Heart left ventricle (tissue), 16 donors: ENCODE results near the gene RPS19. TPM values are rescaled to one million over a fixed set of nuclear protein-coding genes. Genes with fewer than 3 reads are reported as not detected.

ENCODE experiments used
- ATAC-seq, 4 donors: fragments of 200-7000 bp; cut with Tn5 transposase; one replicate each; pipeline ENCODE4 v1.9.1; 2020 to 2022; ENCODE audit warnings: moderate library complexity in 4 of 4, mild to moderate bottlenecking in 3 of 4, moderate number of reproducible peaks in 1 of 4
- DNase-seq, 5 donors: peaks; one replicate each; pipeline ENCODE4 v3.0.0-alpha.2; 2020
- H3K27ac ChIP-seq, 12 donors: fragments of 200-600 bp; sonication (generic) in 4 of 12; one replicate each; pipeline versions ENCODE4 v1.5.0 to v1.8.0; 2016 to 2022; ENCODE audit warnings: mild to moderate bottlenecking in 2 of 12
- H3K27me3 ChIP-seq, 9 donors: fragments of 200-600 bp; sonication (generic) in 2 of 9; one replicate each; pipeline versions ENCODE4 v1.5.1 to v1.8.0; 2016 to 2022; ENCODE audit warnings: mild to moderate bottlenecking in 3 of 9
- H3K36me3 ChIP-seq, 9 donors: fragments of 200-600 bp; sonication (generic) in 2 of 9; one replicate each; pipeline versions ENCODE4 v1.5.0 to v1.8.0; 2018 to 2022; ENCODE audit warnings: mild to moderate bottlenecking in 2 of 9
- H3K4me1 ChIP-seq, 12 donors: fragments of 200-600 bp; sonication (generic) in 4 of 12; one replicate each; pipeline versions ENCODE4 v1.5.0 to v1.8.0; 2016 to 2022; ENCODE audit warnings: mild to moderate bottlenecking in 3 of 12
- H3K4me3 ChIP-seq, 12 donors: fragments of 200-600 bp; sonication (generic) in 4 of 12; one replicate each; pipeline versions ENCODE4 v1.5.0 to v1.8.0; 2017 to 2022; ENCODE audit warnings: mild to moderate bottlenecking in 9 of 12, moderate library complexity in 4 of 12
- H3K9me3 ChIP-seq, 12 donors: fragments of 200-600 bp; sonication (generic) in 4 of 12; one replicate each; pipeline versions ENCODE4 v1.5.0 to v1.8.0; 2016 to 2022; ENCODE audit warnings: mild to moderate bottlenecking in 1 of 12
- CTCF ChIP-seq, 12 donors: fragments of 200-600 bp; sonication (generic) in 4 of 12; IDR thresholded peaks; one replicate each; pipeline versions ENCODE4 v1.5.0 to v1.8.0; 2018 to 2022; ENCODE audit warnings: antibody characterized with exemption in 12 of 12, mild to moderate bottlenecking in 5 of 12
- POLR2A ChIP-seq, 2 donors: fragments of 450-650 bp; IDR thresholded peaks; one replicate each; pipeline ENCODE4 v1.6.1; 2017; ENCODE audit warnings: antibody characterized with exemption in 2 of 2, mild to moderate bottlenecking in 2 of 2, moderate library complexity in 2 of 2
- WGBS, 4 donors: extraction: QIAGEN DNeasy Blood & Tissue Kit in 2 of 4; methylation state at CpG; one replicate each; pipeline versions ENCODE4 v1.1.5 to v1.1.7; 2013 to 2018; 5-methylcytosine and 5-hydroxymethylcytosine counted together
- intact Hi-C, 10 donors: fragments of 100-400 bp; cut with DNase I; formaldehyde crosslinking; loops; one replicate each; pipeline versions ENCODE4 v1.11.1 to v1.14.2; 2022
- polyA plus RNA-seq, 2 donors: library from polyadenylated mRNA; stranded (reverse); fragments of 200-250 nt; gene quantifications; one replicate each; pipeline ENCODE4 v1.2.3, GENCODE V29; 2013
- total RNA-seq, 9 donors: library from RNA; depleted of rRNA in 2 of 9; stranded (reverse); fragments of >200 nt in 2 of 9; fragmentation: NEBNext Ultra II Directional in 3 of 9; extraction: Animal tissue kit (Norgen Biotek cat#: 25700) in 3 of 9; gene quantifications; one replicate each; pipeline versions ENCODE4 v1.1.0 to v1.2.4, GENCODE V29; 2016 to 2023
- donor health status: ischemic (EF 13 %, LVEDD 7.1; RV severe dilation, severe dysfunction).
- donor health status: healthy with polysubstance abuse.
- donor health status: DM: no; HTN: yes; CAD: no.
- donor health status: DM: no; HTN: no; CAD: no.
- donor health status: ischemic (EF 25% LVEDD 6.9; RV normal size, moderate dysfunction).
- donor health status: ischemic (EF 25% LVEDD 5.7; RV mildly dilated, moderate dysfunction).
- donor health status: healthy.
- donor health status: DM: yes; HTN: yes; CAD: no.
- donor health status: ischemic (EF 35%, LVEDD 5.7; RV mildly dilated, moderate dysfunction).
- donor health status: nonischemic (EF 11% LVEDD 7.7; RV severe dilation, severe dysfunction).
- donor health status: DM: yes; HTN: yes; CAD: no.
- donor health status: PGD.
- donor health status: ischemic (EF 29% LVEDD 5.4; RV normal size, mild dysfunction).
- donor health status: nonischemic (EF 23%, LVEDD 6.1; RV moderate dilation, normal function).

Gene RPS19
- total and polyA plus RNA-seq, 11 donors = 161 to 1,676 (median 668) TPM

- Histone ChIP-seq H3K9me3 (no peaks in the 10 kb centered on the region), H3K27ac (no peak overlapping the region), H3K4me3 (no peak overlapping the region), H3K27me3 (no peaks in the 10 kb centered on the region), H3K36me3 (peaks cover 0 to 100% (median 88%) of the 10 kb centered on the region in 9 donors), H3K4me1 (peaks cover 2 to 97% (median 31%) of the 10 kb centered on the region in 12 donors)
- ATAC-seq (no peak), DNase-seq (no peak)
- intact Hi-C loops = loop anchor here in 1 of 10 donors (10.0 kb wide), 1 partner anchor 349 kb away; the partner anchor contains the start of gene DEDD2
- 95 to 97% (median 96%) methylated on average over 3 of the region's 3 CpGs for WGBS, 4 donors
- TF ChIP-seq CTCF (IDR thresholded peaks at IDR 0.05) (no peak), POLR2A (IDR thresholded peaks at IDR 0.05) (no peak)
Observed at GRCh38 chr19:41866284-41866683, 6.2 kb downstream of the RPS19 start.

- no peak for TF ChIP-seq POLR2A (IDR thresholded peaks at IDR 0.05)
- TF ChIP-seq CTCF (IDR thresholded peaks at IDR 0.05) = no peak
- ATAC-seq (no peak), DNase-seq (no peak)
- peaks cover 0 to 97% (median 24%) of the 10 kb centered on the region in 12 donors for H3K4me1 ChIP-seq
- intact Hi-C loops = loop anchor here in 1 of 10 donors (10.0 kb wide), 1 partner anchor 346 kb away; the partner anchor contains the start of gene DEDD2
- peaks cover 0 to 89% (median 75%) of the 10 kb centered on the region in 9 donors for H3K36me3 ChIP-seq
- H3K9me3 ChIP-seq = no peaks in the 10 kb centered on the region
- H3K27ac ChIP-seq = peak overlapping the region in 1 of 12 donors; percentile 19
- H3K27me3 ChIP-seq = no peaks in the 10 kb centered on the region
- WGBS, 4 donors = 79 to 88% (median 84%) methylated on average over 10 of the region's 10 CpGs
- no peak overlapping the region for H3K4me3 ChIP-seq
Observed at GRCh38 chr19:41868120-41868988, 8.3 kb downstream of the RPS19 start.

GRCh38 chr19:41868989-41869300 lies 8.9 kb downstream of the RPS19 start:
- ATAC-seq (no peak), DNase-seq (no peak)
- WGBS, 4 donors = 85 to 90% (median 88%) methylated on average over 12 of the region's 12 CpGs
- Histone ChIP-seq H3K36me3 (peaks cover 0 to 83% (median 70%) of the 10 kb centered on the region in 9 donors), H3K27me3 (no peaks in the 10 kb centered on the region), H3K27ac (no peak overlapping the region), H3K4me3 (no peak overlapping the region), H3K9me3 (no peaks in the 10 kb centered on the region), H3K4me1 (peaks cover 0 to 98% (median 23%) of the 10 kb centered on the region in 12 donors)
- no peak for TF ChIP-seq CTCF (IDR thresholded peaks at IDR 0.05)
- no peak for TF ChIP-seq POLR2A (IDR thresholded peaks at IDR 0.05)
- intact Hi-C loops = loop anchor here in 1 of 10 donors (10.0 kb wide), 1 partner anchor 346 kb away; the partner anchor contains the start of gene DEDD2

- Histone ChIP-seq H3K4me1 (peaks cover 0 to 97% (median 22%) of the 10 kb centered on the region in 12 donors), H3K36me3 (peaks cover 0 to 78% (median 65%) of the 10 kb centered on the region in 9 donors), H3K27me3 (no peaks in the 10 kb centered on the region), H3K4me3 (no peak overlapping the region), H3K27ac (peak overlapping the region in 1 of 12 donors; percentile 86), H3K9me3 (no peaks in the 10 kb centered on the region)
- WGBS, 4 donors = 82 to 88% (median 84%) methylated on average over 12 to 13 of the region's 13 CpGs
- no peak for DNase-seq
- intact Hi-C loops = loop anchor here in 1 of 10 donors (10.0 kb wide), 1 partner anchor 345 kb away; the partner anchor contains the start of gene DEDD2
- TF ChIP-seq CTCF (IDR thresholded peaks at IDR 0.05) = no peak
- ATAC-seq = no peak
Observed at GRCh38 chr19:41869374-41869955, 9.4 kb downstream of the RPS19 start.
